GM19395 (cell line): ENCODE measurements around the gene GRB7.
A peak's percentile ranks its signal among the peaks of the same experiment; 100 is the strongest.
"Not testable (repeated sequence)": the region's sequence is repeated elsewhere in the genome, so short reads cannot be mapped to it uniquely, and the experiment has no call there.

Experiments
- ATAC-seq: cut with Tn5 transposase; IDR thresholded peaks from one replicate; pipeline ENCODE4 v1.9.1; 2021; ENCODE audit warnings: mild to moderate bottlenecking, moderate library complexity; ENCODE audit not compliant: unreplicated experiment

GRB7 gene

DNA sequence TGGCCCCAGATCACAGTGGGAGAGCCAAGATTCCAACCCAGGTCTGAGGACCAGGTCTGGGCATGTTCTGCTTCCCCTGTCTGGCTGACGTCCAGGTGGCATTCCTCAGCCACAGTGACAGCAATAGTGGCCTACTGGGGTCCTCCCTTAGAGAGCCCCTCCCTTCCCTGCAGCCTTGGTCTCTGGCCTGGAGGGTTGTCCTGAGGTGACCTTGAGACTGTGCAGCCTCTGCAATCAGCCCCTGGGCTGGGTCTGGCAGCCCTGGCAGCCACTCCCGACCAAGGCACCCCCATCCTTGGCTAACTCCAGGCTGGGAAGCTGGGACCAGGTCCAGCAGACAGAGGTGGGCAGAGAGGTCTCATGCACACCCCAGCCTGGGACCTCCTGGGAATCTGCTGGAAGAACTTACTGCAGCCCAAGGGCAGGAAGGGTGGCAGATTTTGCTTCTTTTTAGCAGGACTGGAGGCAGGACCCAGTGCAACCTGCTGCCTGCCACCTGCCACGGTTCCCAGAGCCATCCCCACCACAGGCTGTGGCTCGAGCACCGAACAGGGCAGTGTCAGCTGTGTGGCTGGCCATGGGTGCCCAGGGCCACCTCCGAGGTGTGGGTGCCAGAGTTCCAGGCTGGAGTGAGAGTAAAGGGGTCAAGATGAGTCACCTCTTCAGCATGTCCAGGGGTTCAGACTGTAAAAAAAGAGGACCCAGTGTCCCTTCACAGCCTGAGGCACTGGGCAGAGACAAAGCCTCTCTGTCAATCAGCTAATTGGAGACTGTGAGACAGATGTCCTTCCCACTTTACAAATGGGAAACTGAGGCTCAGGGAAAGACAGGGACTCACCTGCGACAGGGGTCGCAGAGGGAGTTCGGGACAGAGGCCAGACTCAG, 12.6 kb downstream of the GRB7 start:
- ATAC-seq: no peak

GRCh38 chr17:39751016-39751543, 13.3 kb downstream of the GRB7 start:
- ATAC-seq: no peak

- no peak for ATAC-seq
Measured at GRCh38 chr17:39751637-39752036, 13.9 kb downstream of the GRB7 start.

DNA sequence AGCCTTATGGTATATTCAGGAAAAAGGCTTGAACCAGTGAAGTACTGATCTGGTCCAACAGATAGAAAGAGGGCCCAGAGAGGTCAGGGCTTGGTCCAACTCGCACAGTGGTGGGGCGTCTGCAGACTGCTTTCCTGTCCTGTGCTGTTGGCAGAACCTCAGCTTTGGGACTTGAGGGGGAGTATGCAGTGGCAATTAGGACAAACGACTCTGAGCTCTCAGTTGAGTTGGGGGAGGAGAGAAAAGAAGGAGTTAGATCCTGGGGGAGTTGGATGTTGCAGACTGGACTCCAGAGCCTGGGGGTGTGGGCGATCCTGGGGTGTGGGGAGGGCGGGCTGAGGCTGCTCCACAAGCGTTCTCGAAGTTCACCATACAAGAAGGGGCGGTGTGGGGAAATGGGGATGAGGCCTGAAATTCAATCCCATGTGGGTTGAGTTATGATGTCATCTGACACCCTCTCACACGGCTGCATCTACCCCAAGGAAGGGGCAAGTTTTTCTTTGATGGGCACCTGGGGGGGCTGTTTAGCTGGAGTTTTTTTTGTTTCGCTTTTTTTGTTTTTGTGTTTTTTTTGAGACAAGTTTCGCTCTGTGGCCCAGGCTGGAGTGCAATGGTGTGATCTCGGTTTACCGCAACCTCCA, 14.6 kb downstream of the GRB7 start:
- no peak for ATAC-seq

GRCh38 chr17:39753514-39754160, 15.9 kb downstream of the GRB7 start:
- peak; percentile 5 for ATAC-seq

DNA sequence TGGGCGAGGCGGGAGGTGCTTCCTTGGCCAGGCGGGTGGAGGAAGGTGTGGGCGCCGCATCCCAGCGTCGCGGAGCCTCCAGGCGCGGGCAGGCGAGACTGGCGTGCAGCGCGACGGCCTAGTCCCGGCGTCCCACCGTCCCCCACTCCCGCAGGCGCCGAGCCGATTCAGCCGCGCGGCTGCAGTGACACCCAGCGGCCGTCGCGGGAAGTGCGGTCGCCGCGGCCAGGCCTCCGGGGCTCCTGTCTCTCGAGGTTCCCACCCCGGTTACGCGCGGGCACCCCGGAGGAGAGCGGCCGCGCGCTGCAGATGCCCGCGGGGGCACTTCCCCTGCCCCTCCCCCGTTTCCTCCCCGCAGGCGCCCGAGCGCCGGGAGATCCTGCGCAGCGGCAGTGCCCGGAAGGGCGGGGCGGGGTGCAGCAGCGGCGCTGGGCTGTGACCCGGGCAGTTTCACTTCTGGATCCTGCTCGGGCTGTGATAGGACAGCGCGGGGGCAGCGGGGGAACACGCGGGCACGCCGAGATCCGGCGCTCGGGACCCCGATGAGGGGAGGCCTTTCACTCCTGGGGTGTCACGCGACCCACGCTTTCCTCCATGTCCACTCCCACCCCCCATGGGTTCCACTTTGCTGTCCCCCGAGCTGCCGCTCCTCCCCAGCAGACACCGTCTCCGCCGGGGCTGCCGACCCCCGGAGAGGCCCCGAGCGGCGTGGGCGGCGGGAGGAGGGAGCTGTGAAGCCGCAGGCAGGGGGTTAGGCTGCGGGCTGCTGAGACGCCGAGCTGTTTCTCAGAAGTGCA, 16.6 kb downstream of the GRB7 start:
- ATAC-seq: peak; percentile 61

DNA sequence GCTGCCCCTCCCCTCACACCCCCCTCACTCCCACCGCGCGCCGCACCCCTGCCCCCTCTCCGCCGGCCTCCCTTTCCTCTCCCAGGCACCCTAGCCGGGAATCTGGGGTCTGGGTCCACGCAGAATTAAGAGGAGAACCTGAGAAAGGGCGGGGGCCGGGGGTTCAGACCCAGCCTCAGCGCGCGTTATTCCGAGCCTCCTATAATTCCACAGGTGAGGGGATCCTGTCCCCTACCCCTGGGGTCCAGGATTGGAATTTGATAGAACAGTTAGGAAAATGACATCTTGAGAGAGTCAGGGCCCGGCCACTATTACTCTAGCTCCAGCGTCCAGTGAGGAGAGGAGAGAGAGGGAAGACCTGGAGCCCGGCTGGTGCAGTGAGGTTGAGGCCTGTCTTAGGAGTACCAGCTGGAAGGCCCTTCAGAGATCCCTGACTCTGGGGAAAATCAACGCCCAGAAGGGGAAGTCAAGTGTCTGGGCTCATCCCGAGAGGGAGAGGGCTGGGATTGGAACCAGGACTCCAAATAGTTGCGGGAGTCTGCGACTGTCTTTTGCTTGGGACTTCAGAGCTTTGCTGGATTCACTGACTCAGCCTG, 17.3 kb downstream of the GRB7 start:
- ATAC-seq: no peak

DNA sequence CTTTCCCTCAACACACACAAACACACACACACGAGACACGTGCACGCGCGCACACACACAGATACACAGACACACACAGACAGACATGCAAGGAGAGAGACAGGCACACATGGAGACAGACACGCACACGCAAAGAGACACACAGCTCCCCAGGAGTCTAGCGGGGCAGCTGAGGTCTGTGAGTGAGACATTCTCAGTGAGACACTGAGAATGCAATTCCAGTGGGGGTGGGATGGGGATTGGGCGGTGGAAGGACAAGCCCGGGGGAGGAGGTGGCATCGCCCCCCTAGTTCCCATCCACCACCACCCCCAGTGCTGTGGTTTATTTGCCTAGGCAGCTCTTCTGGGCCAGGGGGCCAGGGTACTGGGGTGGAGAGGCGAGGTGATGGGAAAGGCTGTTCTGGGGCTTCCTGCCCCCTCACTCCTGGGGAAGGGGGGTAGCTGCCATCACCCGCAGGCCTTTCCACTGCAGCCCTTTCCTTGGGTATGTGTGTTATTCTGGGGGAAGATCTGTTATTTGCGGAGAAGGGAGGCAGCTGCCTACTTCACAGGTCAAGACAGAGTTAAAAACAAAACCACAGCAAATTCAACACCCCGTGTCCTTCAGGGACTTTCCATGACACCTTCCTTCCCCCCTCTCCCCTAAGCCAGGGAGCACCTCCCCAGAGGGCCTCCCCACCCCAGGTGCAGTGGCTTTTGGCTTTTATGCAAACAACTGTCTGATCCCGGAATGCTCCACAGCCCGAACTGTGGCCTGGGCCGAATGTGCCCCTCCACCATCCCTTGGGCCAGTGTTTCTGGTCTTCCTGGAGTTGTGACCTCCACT, 18.0 kb downstream of the GRB7 start:
- ATAC-seq: peak; percentile 38

DNA sequence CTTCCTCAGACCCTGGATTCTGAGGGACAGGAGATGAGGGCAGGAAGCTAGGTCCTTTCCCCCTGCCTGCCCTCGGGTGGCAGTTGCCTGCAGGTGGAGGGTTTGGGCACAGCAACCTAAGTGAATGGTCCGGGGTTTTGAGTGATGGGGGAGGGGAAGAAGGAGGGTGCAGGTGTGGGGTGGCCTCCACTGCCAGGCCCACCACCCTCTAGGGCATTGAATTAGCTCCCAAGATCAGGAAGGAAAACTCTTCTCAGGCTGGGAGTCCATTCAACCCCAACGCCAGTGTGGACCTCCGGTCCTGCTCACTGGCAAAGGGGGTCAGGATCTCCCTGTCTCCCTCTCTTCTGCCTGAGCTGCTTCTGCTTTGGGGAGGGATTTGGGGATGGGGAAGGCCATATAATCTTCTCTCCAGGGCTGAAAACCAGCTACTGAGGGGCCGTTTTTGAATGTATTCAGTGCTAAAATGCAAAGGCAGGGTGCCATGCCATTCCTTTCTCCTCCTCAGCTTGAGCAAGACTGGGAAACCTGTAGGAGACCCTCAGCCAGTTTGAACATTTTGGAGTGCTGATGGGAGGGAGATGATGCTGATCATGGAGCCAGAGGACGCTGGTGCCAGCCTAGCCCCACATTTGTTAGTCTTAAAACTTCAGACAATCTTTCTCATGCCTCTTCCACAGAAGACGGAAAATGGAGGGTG, 18.8 kb downstream of the GRB7 start:
- no peak for ATAC-seq

DNA sequence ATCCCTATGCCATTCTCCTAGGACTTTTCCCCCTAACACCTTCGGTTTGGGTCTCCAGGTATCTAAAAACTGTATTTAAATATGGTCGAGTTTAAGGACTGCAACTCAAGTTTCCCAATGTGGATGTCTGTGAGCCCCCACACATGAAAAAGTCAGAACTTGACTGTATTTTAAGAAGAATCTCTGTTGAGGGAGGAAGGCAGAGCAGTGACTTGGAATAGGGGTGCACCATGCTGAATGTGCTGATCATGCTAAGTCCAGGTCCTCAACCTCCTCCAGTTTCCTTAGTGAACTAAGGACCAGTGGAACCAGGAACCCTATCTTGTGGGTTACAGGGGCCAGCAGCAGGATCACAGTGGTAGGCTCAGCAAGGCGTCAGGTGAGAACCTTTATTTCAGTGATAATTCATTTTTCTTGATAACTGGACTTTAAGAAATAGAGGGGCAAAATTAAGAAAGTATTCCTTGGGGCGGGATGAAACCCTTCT, 19.5 kb downstream of the GRB7 start:
- no peak for ATAC-seq

- peak; percentile 21 for ATAC-seq
Measured at GRCh38 chr17:39757931-39758873, 20.5 kb downstream of the GRB7 start.

GRCh38 chr17:39759204-39759603, 21.5 kb downstream of the GRB7 start:
- ATAC-seq: no peak

DNA sequence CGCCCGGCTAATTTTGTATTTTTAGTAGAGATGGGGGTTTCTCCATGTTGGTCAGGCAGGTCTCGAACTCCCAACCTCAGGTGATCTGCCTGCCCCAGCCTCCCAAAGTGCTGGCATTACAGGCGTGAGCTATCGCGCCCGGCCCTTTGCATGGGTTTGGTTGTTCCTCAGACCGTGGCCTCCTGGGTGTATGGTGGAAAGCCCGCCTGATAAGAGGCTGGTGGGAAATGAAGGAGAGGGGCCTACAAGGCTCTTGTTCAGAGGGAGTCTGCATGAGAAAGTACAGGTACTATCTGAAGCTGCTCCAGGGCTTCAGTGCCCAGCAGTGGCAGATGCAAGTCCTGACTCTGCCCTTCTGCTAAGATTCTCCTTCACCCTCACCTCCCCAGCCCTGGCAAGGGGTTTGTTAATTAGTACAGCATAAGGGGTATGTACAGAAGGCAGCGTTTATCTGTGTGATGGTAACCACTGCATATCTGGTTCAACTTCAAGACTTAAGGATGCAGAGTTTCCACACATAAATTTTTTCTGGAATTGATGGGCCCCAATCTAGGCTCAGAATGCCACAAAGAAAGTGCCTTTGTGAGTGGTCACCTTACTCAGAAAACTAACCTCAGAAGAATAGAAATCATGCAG, 24.2 kb downstream of the GRB7 start:
- no peak for ATAC-seq

GRCh38 chr17:39763051-39763820, 25.5 kb downstream of the GRB7 start:
- no peak for ATAC-seq

- ATAC-seq: not testable (repeated sequence)
Measured at GRCh38 chr17:39764171-39764570, 26.4 kb downstream of the GRB7 start.

- ATAC-seq: no peak
Measured at GRCh38 chr17:39765175-39765574, 27.4 kb downstream of the GRB7 start.
